IMR-90 (cell line): Measurements from ENCODE around the gene VAV3. TPM values are rescaled to one million over a fixed set of nuclear protein-coding genes. Genes with fewer than 3 reads are reported as not detected.

Source experiments
- ATAC-seq: fragments of 200-7000 bp; cut with Tn5 transposase; 2 replicates; pipeline ENCODE4 v1.9.1; 2020; ENCODE audit warnings: low read depth, mild to moderate bottlenecking, moderate library complexity
- BruUV-seq: library from RNA; stranded (reverse); fragments of 400-500 nt; replicated peaks from 2 replicates; lab custom pipeline; 2021; lab: Mats Ljungman, UMichigan
- CTCF ChIA-PET: fragments of 300-600 bp; formaldehyde crosslinking; extraction: SDS; loops from one replicate; lab custom pipeline; 2021; ENCODE audit warnings: antibody characterized with exemption; lab: Yijun Ruan, JAX
- POLR2A ChIA-PET: fragments of 300-600 bp; sonication (Branson Sonifier 250); formaldehyde crosslinking; loops from one replicate; lab custom pipeline; 2022; ENCODE audit warnings: antibody characterized with exemption; ENCODE audit not compliant: unreplicated experiment; lab: Charles Lee
- DNase-seq: peaks from one replicate; pipeline ENCODE4 v3.0.0; 2013
- H2AFZ ChIP-seq: replicated peaks from 2 replicates; pipeline ENCODE3; 2013; ENCODE audit warnings: low read length, mild to moderate bottlenecking; ENCODE audit not compliant: poor library complexity
- H2AK5ac ChIP-seq: 2 replicates; pipeline ENCODE4 v1.6.1; 2013; ENCODE audit warnings: low read depth, low read length, inconsistent platforms
- H2AK9ac ChIP-seq: replicated peaks from 2 replicates; pipeline ENCODE3; 2013; ENCODE audit warnings: mild to moderate bottlenecking, low read depth, low read length, moderate library complexity; ENCODE audit not compliant: poor library complexity
- H2BK120ac ChIP-seq: 2 replicates; pipeline ENCODE4 v1.6.1; 2013; ENCODE audit warnings: low read depth, low read length, inconsistent platforms
- H2BK15ac ChIP-seq: 3 replicates; pipeline ENCODE4 v1.6.1; 2013; ENCODE audit warnings: low read depth, low read length, inconsistent platforms
- H2BK20ac ChIP-seq: 2 replicates; pipeline ENCODE4 v1.6.1; 2013; ENCODE audit warnings: low read depth, mild to moderate bottlenecking, inconsistent platforms, low read length, moderate library complexity
- H2BK5ac ChIP-seq: 2 replicates; pipeline ENCODE4 v1.6.1; 2013; ENCODE audit warnings: mild to moderate bottlenecking, low read depth, low read length, inconsistent platforms; ENCODE audit not compliant: poor library complexity, severe bottlenecking
- H3K14ac ChIP-seq: replicated peaks from 2 replicates; pipeline ENCODE4 v1.6.1; 2013; ENCODE audit warnings: low read depth, low read length, inconsistent platforms
- H3K18ac ChIP-seq: 2 replicates; pipeline ENCODE4 v1.6.1; 2013; ENCODE audit warnings: low read depth, low read length, control low read depth
- H3K23ac ChIP-seq: 2 replicates; pipeline ENCODE4 v1.6.1; 2013; ENCODE audit warnings: low read depth, low read length, inconsistent platforms
- H3K27ac ChIP-seq: 2 replicates; pipeline ENCODE4 v1.5.1; 2013; ENCODE audit warnings: mild to moderate bottlenecking, control low read depth, low read length; ENCODE audit not compliant: insufficient read depth
- H3K27me3 ChIP-seq: 2 replicates; pipeline ENCODE4 v1.6.1; 2013; ENCODE audit warnings: low read length; ENCODE audit not compliant: control insufficient read depth, insufficient read depth
- H3K36me3 ChIP-seq: 2 replicates; pipeline ENCODE4 v1.6.1; 2013; ENCODE audit warnings: low read length, mixed read lengths; ENCODE audit not compliant: control insufficient read depth, insufficient read depth
- H3K4ac ChIP-seq: 2 replicates; pipeline ENCODE4 v1.6.1; 2013; ENCODE audit warnings: low read depth, low read length, inconsistent platforms
- H3K4me1 ChIP-seq: 2 replicates; pipeline ENCODE4 v1.6.1; 2013; ENCODE audit warnings: low read length, mixed read lengths; ENCODE audit not compliant: control insufficient read depth, insufficient read depth
- H3K4me2 ChIP-seq: 2 replicates; pipeline ENCODE4 v1.6.1; 2013; ENCODE audit warnings: low read depth, mild to moderate bottlenecking, control low read depth, low read length, moderate library complexity
- H3K4me3 ChIP-seq: 2 replicates; pipeline ENCODE4 v1.5.1; 2013; ENCODE audit warnings: low read depth, mild to moderate bottlenecking, control low read depth, low read length, moderate library complexity; ENCODE audit not compliant: insufficient read depth
- H3K56ac ChIP-seq: 2 replicates; pipeline ENCODE4 v1.6.1; 2013; ENCODE audit warnings: low read length, inconsistent platforms; ENCODE audit not compliant: insufficient read depth; ENCODE audit errors: extremely low read depth
- H3K79me1 ChIP-seq, 2 experiments: 2 replicates each; pipeline ENCODE4 v1.6.1; 2013; ENCODE audit warnings: low read length in 2 of 2, inconsistent platforms in 1 of 2, low read depth in 1 of 2
- H3K9ac ChIP-seq: 2 replicates; pipeline ENCODE4 v1.6.1; 2013; ENCODE audit warnings: low read depth, low read length, control low read depth
- H3K9me1 ChIP-seq: 2 replicates; pipeline ENCODE4 v1.6.1; 2013; ENCODE audit warnings: low read length, inconsistent platforms; ENCODE audit not compliant: insufficient read depth
- H3K9me3 ChIP-seq: 2 replicates; pipeline ENCODE4 v1.6.1; 2013; ENCODE audit warnings: low read length; ENCODE audit not compliant: control insufficient read depth, insufficient read depth
- H4K20me1 ChIP-seq: 2 replicates; pipeline ENCODE4 v1.6.1; 2013; ENCODE audit warnings: low read length, inconsistent platforms; ENCODE audit not compliant: insufficient read depth
- H4K5ac ChIP-seq: 2 replicates; pipeline ENCODE4 v1.6.1; 2013; ENCODE audit warnings: mild to moderate bottlenecking, low read depth, low read length, control low read depth
- H4K8ac ChIP-seq, 2 experiments: 2 replicates each; pipeline ENCODE4 v1.6.1; 2013; ENCODE audit warnings: low read depth in 2 of 2, low read length in 2 of 2, control low read depth in 1 of 2, inconsistent platforms in 1 of 2
- H4K91ac ChIP-seq: 2 replicates; pipeline ENCODE4 v1.6.1; 2013; ENCODE audit warnings: low read depth, low read length, inconsistent platforms; ENCODE audit not compliant: insufficient read depth
- CEBPB ChIP-seq: IDR thresholded peaks from 2 replicates; pipeline ENCODE4 v1.6.1; 2012; ENCODE audit warnings: low read depth, low read length, improper control_type of control experiment
- RCOR1 ChIP-seq: IDR thresholded peaks from 2 replicates; pipeline ENCODE4 v1.6.1; 2012; ENCODE audit warnings: mild to moderate bottlenecking, low read length, improper control_type of control experiment; ENCODE audit not compliant: insufficient replicate concordance
- WGBS, 2 experiments: methylation state at CpG; one replicate each; pipeline versions ENCODE4 v1.1.5 to v1.1.7; 2013; ENCODE audit warnings: missing lambda C conversion rate in 2 of 2; ENCODE audit not compliant: insufficient read length in 1 of 2; ENCODE audit errors: extremely low coverage in 2 of 2; 5-methylcytosine and 5-hydroxymethylcytosine counted together
- dilution Hi-C: fragments of 300-500 bp; cut with HindIII; formaldehyde crosslinking; loops from one replicate; pipeline ENCODE4 v1.14.3; 2018; ENCODE audit warnings: low sequenced_read_pairs; ENCODE audit not compliant: unreplicated experiment
- in situ Hi-C: fragments of 300-500 bp; cut with MboI; formaldehyde crosslinking; loops from 3 replicates; pipeline ENCODE4 v1.14.3; 2019; ENCODE audit warnings: low sequenced_read_pairs, inconsistent platforms, mixed read lengths
- intact Hi-C: fragments of 100-400 bp; cut with micrococcal nuclease; formaldehyde crosslinking; loops from 2 replicates; pipeline ENCODE4 v1.10.0; 2022
- polyA plus RNA-seq, 3 experiments: library from polyadenylated mRNA; depleted of rRNA; stranded (reverse); fragments of >200 nt; gene quantifications; 2 replicates each; pipeline ENCODE4 v1.2.3, GENCODE V29; 2012; ENCODE audit warnings: low replicate concordance in 1 of 3
- total RNA-seq: library from RNA; depleted of rRNA; stranded (reverse); fragments of >200 nt; gene quantifications from 2 replicates; pipeline ENCODE4 v1.2.3, GENCODE V29; 2012

Gene VAV3
- total and polyA plus RNA-seq, 2 of the 4 experiments (the other 2 are of a cell fraction): 0.12 to 0.18 TPM

DNA sequence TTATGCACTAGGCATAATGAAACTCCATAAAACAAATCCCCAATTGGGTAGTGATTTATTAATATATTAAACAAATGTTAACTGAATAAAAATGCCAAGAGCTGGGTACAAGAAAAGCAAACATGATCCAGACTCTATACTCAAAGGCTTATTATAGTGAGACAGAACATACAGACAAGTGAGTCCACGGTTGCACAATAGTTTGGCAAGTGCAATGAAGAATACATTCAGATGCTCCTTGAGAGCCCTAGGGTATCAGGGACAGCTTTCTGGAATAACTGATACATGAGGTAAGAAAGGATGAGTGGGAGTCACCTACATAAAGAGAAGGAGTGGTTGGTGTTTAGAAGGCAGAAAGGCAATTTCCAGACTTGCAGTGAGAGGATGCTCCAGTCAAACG lies 85.1 kb downstream of the VAV3 start:
- Histone ChIP-seq H2BK15ac (no peak overlapping the region), H3K18ac (no peak overlapping the region), H3K4me3 (no peak overlapping the region), H3K56ac (no peak overlapping the region), H2AK9ac (peak overlapping the region; percentile 50), H2BK120ac (no peak overlapping the region), H3K23ac (no peak overlapping the region), H3K4ac (no peak overlapping the region), H4K20me1 (no peaks in the 10 kb centered on the region), H2BK5ac (no peak overlapping the region), H3K9me1 (no peaks in the 10 kb centered on the region), H3K79me1 (no peaks in the 10 kb centered on the region), H4K8ac (no peak overlapping the region), H4K91ac (no peak overlapping the region), H4K5ac (no peak overlapping the region), H3K9ac (no peak overlapping the region), H2BK20ac (no peak overlapping the region), H3K27me3 (no peaks in the 10 kb centered on the region), H3K36me3 (no peaks in the 10 kb centered on the region), H3K14ac (no peak overlapping the region), H2AK5ac (no peak overlapping the region), H3K9me3 (no peaks in the 10 kb centered on the region), H3K4me2 (no peak overlapping the region), H2AFZ (no peak overlapping the region), H3K4me1 (no peaks in the 10 kb centered on the region), H3K27ac (no peak overlapping the region)
- intact Hi-C loops: no loop called here
- WGBS, 2 experiments: 80% methylated on average over 1 of the region's 2 CpGs; no CpG with 5 or more reads in 1 of the 2 experiments
- ChIA-PET POLR2A (no interaction called here), CTCF (interaction anchor here (0.6 kb wide), 1 partner anchor 71 kb away, joined by 3 read pairs; no protein-coding TSS in a partner anchor)
- no peak for DNase-seq
- ATAC-seq: no peak
- dilution Hi-C loops: no loop called here
- no TSS peak for BruUV-seq
- TF ChIP-seq CEBPB (peak; percentile 63), RCOR1 (no peak)
- in situ Hi-C loops: no loop called here
